Measurements from ENCODE around the gene OCA2.

DNA sequence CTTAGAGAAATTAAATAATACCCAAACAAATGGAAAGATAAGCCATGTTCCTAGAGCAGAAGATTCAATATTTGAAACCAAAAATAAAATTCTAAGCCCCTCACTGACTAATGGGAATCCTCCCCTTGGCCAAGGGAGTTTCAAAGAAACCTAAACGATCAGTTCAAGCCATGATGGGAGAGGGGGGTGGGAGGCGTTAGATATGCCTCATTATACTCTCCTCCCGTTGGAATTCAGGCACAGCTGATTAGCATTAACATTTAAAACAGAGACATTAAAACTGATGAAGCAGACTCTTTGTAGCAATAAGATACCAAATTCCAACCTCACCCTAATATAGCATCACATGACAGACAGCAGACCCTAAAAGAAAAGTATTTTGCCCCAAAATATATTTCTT lies 32.9 kb downstream of the OCA2 start:
- TF ChIP-seq EZH2 (IDR thresholded peaks at IDR 0.05; ENCODE audit: borderline replicate concordance, insufficient read depth, low read length, poor library complexity, severe bottlenecking): no peak
- TF ChIP-seq, protein P1, sequence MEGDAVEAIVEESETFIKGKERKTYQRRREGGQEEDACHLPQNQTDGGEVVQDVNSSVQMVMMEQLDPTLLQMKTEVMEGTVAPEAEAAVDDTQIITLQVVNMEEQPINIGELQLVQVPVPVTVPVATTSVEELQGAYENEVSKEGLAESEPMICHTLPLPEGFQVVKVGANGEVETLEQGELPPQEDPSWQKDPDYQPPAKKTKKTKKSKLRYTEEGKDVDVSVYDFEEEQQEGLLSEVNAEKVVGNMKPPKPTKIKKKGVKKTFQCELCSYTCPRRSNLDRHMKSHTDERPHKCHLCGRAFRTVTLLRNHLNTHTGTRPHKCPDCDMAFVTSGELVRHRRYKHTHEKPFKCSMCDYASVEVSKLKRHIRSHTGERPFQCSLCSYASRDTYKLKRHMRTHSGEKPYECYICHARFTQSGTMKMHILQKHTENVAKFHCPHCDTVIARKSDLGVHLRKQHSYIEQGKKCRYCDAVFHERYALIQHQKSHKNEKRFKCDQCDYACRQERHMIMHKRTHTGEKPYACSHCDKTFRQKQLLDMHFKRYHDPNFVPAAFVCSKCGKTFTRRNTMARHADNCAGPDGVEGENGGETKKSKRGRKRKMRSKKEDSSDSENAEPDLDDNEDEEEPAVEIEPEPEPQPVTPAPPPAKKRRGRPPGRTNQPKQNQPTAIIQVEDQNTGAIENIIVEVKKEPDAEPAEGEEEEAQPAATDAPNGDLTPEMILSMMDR (IDR thresholded peaks at IDR 0.05; ENCODE audit: poor library complexity, severe bottlenecking): no peak
- no peak for TF ChIP-seq POLR2AphosphoS5 (IDR thresholded peaks at IDR 0.05)
- TF ChIP-seq EP300 (conservative IDR thresholded peaks at IDR 0.05; ENCODE audit: poor library complexity, severe bottlenecking): no peak
- TF ChIP-seq RAD21 (conservative IDR thresholded peaks at IDR 0.05): no peak

All from neural cell (in vitro differentiated cells).